GM19324 (cell line): ENCODE measurements around the gene PDGFRB.

Experiments used
- ATAC-seq: cut with Tn5 transposase; IDR thresholded peaks from one replicate; pipeline ENCODE4 v1.9.1; 2021; ENCODE audit warnings: mild to moderate bottlenecking, moderate library complexity; ENCODE audit not compliant: unreplicated experiment, low FRiP score

Gene PDGFRB

DNA sequence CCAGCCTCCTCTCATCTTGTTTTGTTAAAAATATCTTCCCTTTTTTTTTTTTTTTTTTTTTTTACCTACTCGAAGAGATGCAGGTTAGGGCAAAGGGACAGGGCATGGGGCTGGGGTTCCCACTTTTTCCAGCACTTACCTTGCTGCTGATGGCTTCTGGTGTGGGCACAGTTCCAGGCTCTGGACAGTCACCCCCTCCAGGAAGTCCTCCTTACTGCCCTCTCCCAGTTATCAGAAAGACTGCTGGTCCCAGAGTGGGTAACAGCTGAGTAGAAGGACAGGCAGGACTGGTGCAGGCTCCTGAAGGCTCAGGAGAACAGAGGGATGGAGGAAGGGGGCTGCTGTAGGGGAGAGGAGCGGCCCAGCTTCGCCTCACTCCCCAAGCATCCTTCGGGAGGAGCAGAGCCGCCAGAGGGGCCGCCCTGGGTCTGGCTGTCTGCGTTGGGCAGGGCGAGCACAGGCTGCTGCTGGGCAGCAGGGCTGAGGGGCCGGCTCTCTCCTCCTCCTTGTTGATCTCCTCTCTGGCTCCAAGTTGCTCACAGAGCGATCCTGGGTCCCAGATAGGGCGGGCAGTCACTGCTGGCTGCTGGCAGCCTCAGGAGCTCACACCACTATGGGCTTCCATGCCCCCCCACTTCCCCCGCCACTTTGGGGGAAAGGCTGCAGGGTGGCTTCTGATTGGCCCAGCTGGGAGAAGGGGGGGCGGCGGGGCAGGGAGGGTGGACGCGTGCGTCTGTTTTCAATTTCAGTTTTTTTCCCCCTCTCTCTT, at the start of gene PDGFRB:
Gene PDGFRB (minus strand): TSS at position 588 of the 769 bp plus-strand sequence. CDS start 18,798 bp downstream, outside the sequence.
- no peak for ATAC-seq

DNA sequence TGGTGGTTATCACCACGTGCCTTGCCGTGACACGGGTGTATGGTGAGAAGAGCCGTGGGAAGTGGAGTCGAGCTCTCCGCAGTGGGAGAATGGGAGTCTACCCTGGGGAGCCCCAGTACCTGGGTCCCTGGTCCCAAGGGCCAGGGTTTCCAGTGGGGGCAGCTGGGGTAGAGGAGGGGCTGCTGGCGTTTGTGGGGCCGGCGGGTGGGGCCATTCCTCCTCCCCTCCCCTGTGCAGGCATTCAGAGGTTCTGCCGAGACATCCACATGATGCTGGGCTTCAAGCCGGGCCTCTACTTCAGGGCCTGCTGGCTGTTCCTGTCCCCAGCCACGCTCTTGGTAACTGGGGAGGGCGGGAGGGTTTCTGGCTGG, 48.9 kb upstream of the PDGFRB start:
- no peak for ATAC-seq

DNA sequence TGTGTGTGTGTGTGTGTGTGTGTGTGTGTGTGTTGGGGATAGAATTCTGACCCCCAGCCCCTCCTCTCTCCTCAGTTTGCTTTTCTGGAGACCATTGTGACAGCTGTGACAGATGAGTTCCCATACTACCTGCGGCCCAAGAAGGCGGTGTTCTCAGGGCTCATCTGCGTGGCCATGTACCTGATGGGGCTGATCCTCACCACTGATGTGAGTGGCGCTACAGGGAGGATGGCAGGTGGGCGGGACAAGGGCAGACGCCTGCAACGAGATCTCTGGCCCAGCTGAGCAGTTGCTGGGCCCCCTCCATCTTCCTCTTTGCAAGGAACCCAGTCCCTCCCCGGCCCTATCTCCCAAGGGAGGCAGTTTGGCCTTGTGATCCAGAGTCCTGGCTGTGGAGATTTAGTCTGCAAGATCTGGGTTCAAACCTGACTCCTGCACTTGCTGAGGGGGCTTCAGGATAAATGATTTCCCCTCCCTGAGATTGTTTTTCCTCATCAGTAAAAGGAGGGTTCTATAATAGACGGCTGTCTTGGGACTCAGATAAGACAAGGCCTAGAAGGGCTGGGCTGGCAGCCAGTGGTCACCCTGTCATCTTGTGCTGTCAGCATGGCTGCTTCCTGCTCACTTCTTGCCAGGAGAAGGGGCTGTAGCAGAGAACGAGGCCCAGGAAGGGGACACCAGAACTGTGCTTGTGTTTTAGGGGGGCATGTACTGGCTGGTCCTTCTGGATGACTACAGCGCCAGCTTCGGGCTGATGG, 48.4 kb upstream of the PDGFRB start:
- ATAC-seq: no peak

DNA sequence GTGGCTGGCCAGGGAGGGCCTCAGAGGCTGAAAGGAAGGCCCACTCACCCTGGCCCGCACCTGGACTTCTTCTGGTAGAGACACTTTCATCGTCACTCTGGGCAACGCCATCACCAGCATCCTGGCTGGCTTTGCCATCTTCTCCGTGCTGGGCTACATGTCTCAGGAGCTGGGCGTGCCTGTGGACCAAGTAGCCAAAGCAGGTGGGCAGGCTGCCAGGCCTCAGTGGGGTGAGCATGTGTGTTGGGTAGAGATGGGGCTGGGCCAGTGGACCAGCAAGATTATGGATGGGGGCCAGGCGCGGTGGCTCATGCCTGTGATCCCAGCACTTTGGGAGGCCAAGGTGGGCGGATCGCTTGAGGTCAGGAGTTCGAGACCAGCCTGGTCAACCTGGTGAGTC, 46.9 kb upstream of the PDGFRB start:
- no peak for ATAC-seq

DNA sequence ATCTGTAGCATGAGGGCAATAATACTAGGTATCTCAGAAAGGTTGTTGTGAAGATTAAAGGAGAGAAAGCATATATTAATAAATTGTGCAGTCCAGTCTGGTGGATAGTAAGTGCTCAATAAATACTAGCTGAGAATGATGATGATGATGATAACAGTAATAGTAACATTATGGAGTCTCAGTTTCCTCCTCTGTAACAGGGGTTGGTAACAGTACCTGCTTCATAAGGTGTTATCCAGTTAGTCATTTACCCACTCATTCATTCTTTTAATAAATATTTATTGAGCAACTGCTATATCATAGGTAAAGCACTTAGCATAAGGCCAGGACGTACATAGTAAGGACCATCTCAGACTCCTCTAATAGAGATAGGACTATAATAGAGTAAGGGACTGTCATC, 41.8 kb upstream of the PDGFRB start:
- ATAC-seq: no peak

DNA sequence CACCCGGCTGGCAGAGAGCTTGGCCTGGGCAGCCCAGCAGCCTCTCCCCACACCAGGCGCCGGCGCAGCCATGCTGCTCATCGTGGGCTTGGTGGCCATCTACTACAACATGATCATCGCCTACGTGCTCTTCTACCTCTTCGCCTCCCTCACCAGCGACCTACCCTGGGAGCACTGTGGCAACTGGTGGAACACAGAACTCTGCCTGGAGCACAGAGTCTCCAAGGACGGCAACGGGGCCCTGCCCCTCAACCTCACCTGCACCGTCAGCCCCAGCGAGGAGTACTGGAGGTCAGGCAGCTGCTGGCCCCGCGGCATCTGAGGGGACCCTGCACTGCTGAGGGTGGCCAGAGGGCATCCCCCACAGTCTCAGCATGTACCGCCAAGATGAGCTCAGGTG, 41.3 kb upstream of the PDGFRB start:
- no peak for ATAC-seq

DNA sequence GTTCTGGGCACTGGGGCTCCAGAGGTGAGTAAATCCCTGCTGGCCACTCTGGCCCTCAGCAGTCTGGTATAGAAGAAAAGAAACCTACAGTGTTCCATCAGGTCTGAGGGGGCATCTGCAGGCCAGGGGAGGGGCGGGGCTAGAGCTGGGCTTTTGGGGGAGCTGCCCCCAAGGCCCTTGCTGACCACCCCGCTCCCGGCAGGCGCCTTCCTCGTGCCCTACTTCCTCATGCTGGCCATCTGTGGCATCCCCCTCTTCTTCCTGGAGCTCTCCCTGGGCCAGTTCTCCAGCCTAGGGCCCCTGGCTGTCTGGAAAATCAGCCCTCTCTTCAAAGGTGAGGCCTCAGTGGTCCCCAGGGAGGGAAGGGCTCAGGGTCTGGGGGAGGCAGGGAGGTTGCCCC, 40.9 kb upstream of the PDGFRB start:
- no peak for ATAC-seq

DNA sequence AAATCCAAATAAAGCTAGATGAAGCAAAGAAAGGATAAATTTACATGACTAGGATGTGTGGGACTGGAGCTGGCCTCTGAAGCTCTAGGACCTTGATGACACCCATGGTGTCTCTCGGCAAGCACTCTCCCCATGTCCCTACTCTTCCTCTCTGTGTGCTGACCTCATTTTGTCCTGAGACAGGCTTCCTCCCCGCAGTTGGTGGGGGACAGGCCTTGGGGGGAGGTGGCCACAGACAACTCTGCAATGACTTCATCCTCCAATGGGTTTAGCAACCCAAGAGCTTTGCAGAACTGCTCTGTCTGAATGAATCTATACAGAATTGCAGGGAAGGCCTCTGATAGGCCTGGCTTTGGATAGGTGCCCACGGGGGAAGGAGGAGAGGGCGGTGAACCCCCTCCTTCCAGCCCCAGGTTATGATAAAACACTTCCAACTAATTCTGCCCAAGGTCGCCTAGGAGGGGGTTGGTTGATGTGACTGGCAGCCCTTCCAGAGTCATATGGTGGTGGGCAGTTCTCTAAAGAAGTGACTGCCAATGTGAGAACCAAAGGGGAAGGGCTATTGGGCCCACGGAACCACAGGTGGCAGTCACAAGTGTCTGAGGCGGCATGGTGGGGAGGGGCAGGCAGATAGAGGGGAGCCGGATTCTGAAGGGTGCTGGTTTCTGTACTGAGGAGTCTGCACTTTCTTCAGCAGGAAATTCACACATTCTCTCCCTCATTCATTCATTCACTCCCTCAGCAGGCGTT, 40.3 kb upstream of the PDGFRB start:
- no peak for ATAC-seq

DNA sequence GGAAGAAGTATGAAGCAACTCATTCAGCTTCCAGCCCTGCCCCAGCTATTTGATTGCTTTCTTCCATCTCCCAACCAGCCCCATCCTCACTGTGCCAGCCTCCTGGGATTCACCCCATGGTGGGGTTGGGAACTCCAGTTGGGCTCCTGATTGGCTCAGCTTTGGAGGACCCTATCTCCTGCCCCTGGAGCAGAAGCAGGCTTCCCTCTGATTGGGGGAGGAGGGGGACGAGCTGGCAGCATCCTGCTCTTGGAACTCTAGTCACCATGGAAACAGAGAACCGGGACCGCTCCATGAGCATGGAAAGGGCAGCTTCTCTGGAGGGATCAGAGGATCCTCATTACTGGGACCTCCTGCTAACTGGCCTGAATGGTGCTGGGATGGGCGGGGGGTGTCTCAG, 36.8 kb upstream of the PDGFRB start:
- no peak for ATAC-seq

DNA sequence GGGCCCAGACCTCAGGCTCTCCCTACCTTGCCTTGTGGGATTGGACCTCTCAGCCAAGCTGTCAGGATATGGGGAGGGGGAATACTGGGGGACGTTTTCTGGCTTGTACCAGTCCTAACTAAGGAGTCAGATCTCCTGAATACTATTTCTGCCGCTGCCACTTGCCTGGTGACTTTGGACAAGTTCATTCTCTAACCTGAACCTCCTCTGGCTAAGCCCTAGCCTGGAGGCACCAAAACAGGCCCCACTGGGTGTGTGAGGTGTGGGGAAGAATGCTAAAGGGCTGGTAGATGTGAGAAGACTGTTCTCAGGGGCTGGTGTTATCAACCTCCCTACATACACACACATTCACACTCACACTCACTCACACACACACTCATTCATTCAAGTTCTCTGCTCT, 35.3 kb upstream of the PDGFRB start:
- no peak for ATAC-seq

DNA sequence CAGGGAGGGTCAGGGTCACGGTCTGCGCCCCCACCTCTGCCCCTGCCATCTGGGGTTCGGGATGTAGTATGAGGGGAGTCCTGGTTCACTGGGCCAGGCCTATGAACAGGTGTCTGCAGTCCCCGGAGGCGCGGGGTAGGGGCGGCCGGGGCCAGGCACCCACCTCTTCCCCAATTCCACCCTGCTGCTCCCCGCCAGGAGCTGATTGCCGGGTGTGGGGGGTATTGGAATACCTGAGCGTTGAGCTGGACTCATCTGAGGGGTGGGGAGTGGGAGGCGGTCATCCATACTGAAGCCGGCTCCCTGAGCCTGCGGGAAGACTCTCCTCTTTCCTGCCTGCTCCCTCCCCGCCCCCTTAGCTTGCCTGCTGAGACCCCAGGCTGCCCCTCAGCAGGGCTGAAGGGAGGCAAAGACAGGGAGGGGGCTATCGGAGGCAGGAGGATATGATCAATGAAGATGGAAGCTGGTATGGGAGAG, 34.9 kb upstream of the PDGFRB start:
- no peak for ATAC-seq

DNA sequence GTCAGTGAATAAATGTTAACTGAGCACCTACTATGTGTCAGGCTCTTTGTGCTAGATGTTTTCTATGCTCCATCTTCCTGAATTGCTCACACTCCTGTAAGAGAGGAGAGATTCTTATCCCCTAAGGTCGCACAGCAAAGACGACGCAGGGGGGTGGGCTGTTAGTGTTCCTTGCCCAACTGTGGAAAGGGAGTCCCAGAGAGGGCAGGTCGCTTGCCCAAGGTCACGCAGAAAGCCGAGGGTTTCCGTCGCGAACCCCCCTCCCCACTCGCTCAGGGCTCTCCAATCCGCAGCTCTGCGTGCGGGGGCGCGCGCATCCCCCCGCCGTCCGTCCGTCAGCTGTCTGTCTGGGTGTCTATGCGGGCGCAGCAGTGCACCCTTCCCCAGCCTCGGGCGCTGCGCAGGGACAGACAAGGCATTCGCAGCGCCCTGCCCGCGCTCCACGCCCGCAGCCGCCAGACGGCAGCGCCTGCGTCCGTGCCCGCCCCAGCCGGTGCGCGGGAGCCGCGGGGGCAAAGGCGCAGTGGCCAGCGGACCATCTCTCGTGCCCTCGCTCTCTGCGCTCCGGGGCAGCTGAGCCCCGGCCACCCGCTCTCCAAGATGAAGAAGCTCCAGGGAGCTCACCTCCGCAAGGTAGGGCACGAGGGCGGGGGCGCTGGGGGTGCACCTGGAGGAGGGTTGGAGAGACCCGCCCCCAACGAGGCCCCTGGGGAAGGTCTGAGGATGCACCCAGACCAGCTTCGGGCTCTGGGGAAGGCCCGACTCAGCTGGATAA, 34.3 kb upstream of the PDGFRB start, which contains the start of gene SLC6A7:
Gene SLC6A7 (plus strand): TSS at position 335 of the 775 bp plus-strand sequence. CDS start 266 bp downstream, at position 601.
- ATAC-seq: no peak

DNA sequence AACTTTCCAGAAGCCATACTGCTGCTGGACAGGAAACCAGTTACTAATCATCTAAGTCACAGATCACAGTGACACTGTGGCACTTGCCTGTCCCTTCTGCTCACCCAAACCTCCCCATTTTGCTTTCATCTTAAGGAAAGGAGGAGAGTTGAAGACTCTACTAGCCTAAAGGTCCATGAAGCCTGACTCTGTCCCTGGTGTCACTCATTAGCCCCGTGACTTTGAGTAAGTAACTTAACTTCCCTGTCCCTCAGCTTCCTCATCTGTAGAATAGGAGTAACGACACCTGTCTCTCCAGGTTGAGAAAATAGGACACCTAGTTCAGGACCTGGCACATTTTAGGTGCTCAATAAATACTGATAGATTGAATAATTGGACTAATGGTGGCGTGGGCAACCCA, 33.7 kb upstream of the PDGFRB start:
- no peak for ATAC-seq

DNA sequence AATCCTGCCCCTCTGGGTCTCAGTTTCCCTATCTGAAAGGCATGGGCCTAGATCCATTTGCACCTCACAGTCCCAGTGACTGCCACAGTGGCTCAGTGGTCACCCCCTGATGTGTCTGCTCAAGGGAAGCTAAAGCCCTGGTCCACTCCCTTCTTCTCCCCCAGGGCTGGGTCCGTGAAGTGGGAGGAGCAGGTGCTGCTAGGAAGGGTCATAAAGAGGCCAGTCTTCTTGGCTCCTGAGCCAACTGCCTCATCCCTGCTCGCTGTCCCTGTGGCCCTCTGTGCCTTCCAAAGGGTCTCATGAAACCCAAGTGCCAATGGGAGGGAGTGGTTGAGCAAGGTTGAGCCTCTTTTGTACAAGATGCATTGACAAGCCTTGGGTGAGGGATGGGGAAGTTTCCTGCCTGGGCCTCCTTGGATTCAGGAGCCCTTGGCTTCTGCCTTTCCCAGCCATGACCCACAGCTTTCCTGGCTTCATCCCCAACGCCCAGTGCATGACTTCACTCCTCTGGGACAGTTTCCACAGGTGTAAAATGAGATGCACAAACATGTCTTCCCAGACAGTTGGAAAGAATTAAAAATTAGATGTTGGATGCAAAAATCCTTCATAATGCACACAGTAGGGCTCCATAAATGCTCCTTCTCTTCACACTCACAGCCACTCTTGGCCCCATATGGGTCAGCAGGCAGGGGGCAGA, 32.6 kb upstream of the PDGFRB start:
- ATAC-seq: no peak

DNA sequence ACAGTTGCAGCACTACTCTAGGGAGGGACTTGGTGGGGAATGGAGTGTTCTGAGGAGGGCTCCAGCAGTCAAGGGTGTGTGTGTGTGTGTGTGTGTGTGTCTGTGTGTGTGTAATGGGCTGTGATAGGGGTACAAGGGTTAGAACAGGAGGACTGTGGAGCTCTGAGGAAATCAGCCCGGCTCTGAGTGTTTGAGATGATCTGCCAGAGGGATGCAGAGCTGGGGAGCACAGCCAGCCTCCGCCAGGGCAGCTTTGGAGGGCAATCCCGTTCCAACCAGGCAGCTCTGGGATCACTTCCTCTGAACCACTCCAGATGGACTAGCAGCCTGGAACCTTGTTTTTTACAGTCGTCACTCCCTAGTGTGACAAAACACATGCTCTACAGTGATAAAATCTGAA, 31.3 kb upstream of the PDGFRB start:
- no peak for ATAC-seq

DNA sequence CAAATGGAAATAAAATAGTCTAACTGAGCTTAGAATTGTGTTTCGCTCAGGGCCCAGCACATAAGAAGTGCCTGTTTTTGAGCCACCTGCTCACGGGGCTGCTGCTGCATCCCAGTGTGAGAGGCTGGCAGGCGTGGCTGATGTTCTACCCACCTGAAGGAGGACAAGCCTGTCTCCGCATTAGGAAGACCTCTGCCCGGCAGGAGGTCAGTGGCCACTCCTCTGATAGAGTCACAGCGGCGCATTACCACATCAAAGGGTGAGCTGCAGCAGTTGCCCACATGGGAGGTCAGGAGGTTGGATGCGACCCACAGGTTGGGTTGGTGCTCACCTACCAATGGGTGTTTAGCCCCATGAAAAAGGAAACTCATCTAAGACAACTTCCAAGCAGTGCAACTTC, 30.5 kb upstream of the PDGFRB start:
- no peak for ATAC-seq

DNA sequence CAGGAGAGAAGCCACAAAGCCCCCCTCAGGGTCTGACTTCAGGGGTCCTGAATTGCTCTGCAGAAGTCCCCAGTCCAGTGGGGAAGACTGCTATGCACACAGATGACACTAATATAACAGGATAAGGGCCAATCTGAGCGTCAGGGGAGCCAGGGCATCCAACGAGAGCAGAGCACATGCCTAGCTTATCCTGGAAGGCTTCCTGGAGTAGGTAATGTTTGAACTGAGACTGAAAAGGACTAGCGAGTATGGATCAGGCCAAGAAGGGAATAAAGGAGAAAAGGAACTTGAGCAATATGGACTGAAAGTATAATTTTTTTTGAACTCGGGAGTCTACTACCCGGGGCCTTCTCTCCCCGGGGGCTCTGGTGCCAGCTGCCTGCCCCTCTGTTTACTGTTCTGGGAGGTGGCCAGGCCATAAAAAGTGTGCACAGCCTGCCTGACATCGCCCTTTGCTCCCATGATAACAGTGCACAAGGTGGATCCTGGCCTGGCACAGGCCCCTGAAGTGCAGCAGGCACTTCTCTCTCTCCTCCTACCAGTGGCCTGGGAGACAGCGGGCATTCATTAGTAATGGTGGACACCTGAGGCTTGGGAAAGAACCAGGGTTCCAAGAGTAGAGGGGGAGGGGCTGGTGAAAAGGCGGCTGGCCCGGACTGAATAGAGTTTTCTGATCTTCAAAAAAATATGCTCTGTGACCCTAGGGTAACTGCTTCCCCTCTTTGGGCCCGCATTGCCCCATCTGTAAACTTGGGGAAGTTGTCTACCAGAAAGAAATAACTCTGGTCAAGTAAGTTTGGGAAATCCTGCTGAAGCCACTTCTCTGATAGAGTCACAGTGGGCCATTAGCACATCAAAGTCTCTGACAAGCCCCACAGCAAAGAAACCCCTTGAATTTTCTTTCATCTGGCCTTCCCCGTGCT, 29.6 kb upstream of the PDGFRB start:
- no peak for ATAC-seq

DNA sequence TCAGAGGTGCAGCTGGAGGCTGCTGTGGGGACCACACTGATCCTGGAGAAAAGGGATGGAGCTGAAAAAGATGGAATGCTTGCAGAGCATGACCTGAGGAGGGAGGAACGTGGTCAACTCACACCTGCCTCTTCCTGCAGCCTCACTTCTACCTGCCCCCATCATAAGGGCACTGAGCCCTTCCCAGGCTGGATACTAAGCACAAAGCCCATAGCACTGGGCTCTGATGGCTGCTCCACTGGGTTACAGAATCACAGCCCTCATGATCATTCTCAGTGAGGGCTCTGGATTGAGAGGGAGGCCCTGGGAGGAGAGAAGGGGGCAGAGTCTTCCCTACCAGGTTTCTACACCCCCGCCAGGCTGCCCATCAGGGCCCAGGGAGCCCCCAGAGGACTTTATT, 28.4 kb upstream of the PDGFRB start:
- no peak for ATAC-seq

DNA sequence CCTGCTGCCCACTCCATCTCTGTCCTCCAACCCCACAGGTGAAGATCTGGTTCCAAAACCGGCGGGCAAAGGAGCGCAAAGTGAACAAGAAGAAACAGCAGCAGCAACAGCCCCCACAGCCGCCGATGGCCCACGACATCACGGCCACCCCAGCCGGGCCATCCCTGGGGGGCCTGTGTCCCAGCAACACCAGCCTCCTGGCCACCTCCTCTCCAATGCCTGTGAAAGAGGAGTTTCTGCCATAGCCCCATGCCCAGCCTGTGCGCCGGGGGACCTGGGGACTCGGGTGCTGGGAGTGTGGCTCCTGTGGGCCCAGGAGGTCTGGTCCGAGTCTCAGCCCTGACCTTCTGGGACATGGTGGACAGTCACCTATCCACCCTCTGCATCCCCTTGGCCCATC, 27.8 kb upstream of the PDGFRB start:
- ATAC-seq: no peak
